ENCODE data around the gene SEMA5B.

The SEMA5B gene

GRCh38 chr3:122912772-122913538, 114.6 kb downstream of the SEMA5B start:
- in situ Hi-C loops (cut with HindIII; ENCODE audit: low pct_unique_long_range_greater_than_20kb, low sequenced_read_pairs), result no loop called here
- no peak for DNase-seq (ENCODE audit: low read depth in 1 of 2, low spot score in 1 of 2)

GRCh38 chr3:122911901-122912300, 115.7 kb downstream of the SEMA5B start:
- DNase-seq (ENCODE audit: low read depth in 1 of 2, low spot score in 1 of 2), result no peak
- TF ChIP-seq JUND (IDR thresholded peaks at IDR 0.05; ENCODE audit: low read depth), result no peak
- in situ Hi-C loops (cut with HindIII; ENCODE audit: low pct_unique_long_range_greater_than_20kb, low sequenced_read_pairs), result no loop called here

More at GRCh38 chr3:122912772-122913538, 114.6 kb downstream of the SEMA5B start:
- TF ChIP-seq JUND (IDR thresholded peaks at IDR 0.05; ENCODE audit: low read depth), result no peak

- no peak for DNase-seq (ENCODE audit: low read depth in 1 of 2, low spot score in 1 of 2)
- TF ChIP-seq JUND (IDR thresholded peaks at IDR 0.05; ENCODE audit: low read depth), result no peak
- in situ Hi-C loops (cut with HindIII; ENCODE audit: low pct_unique_long_range_greater_than_20kb, low sequenced_read_pairs), result no loop called here
These were observed 119.3 kb downstream of the SEMA5B start for GRCh38 chr3:122908251-122908650.

- in situ Hi-C loops (cut with HindIII; ENCODE audit: low pct_unique_long_range_greater_than_20kb, low sequenced_read_pairs), result no loop called here
- DNase-seq (ENCODE audit: low read depth in 1 of 2, low spot score in 1 of 2), result no peak
- no peak for TF ChIP-seq JUND (IDR thresholded peaks at IDR 0.05; ENCODE audit: low read depth)
These were observed 120.1 kb downstream of the SEMA5B start for GRCh38 chr3:122907471-122907870.

- no peak for DNase-seq (ENCODE audit: low read depth in 1 of 2, low spot score in 1 of 2)
- in situ Hi-C loops (cut with HindIII; ENCODE audit: low pct_unique_long_range_greater_than_20kb, low sequenced_read_pairs), result no loop called here
- no peak for TF ChIP-seq JUND (IDR thresholded peaks at IDR 0.05; ENCODE audit: low read depth)
These were observed 124.4 kb downstream of the SEMA5B start for GRCh38 chr3:122903171-122903570.

GRCh38 chr3:122902326-122902725, 125.2 kb downstream of the SEMA5B start:
- TF ChIP-seq JUND (IDR thresholded peaks at IDR 0.05; ENCODE audit: low read depth), result no peak
- in situ Hi-C loops (cut with HindIII; ENCODE audit: low pct_unique_long_range_greater_than_20kb, low sequenced_read_pairs), result no loop called here
- DNase-seq (ENCODE audit: low read depth in 1 of 2, low spot score in 1 of 2), result no peak

- DNase-seq (ENCODE audit: low read depth in 1 of 2, low spot score in 1 of 2), result no peak
- no peak for TF ChIP-seq JUND (IDR thresholded peaks at IDR 0.05; ENCODE audit: low read depth)
- in situ Hi-C loops (cut with HindIII; ENCODE audit: low pct_unique_long_range_greater_than_20kb, low sequenced_read_pairs), result no loop called here
These were observed 129.3 kb downstream of the SEMA5B start for GRCh38 chr3:122898298-122898697.

- peak in 1 of 2 experiments; percentile 36 for DNase-seq (ENCODE audit: low read depth in 1 of 2, low spot score in 1 of 2)
- no peak for TF ChIP-seq JUND (IDR thresholded peaks at IDR 0.05; ENCODE audit: low read depth)
- in situ Hi-C loops (cut with HindIII; ENCODE audit: low pct_unique_long_range_greater_than_20kb, low sequenced_read_pairs), result no loop called here
These were observed 133.6 kb downstream of the SEMA5B start for GRCh38 chr3:122893754-122894668.

- TF ChIP-seq JUND (IDR thresholded peaks at IDR 0.05; ENCODE audit: low read depth), result no peak
- no peak for DNase-seq (ENCODE audit: low read depth in 1 of 2, low spot score in 1 of 2)
- in situ Hi-C loops (cut with HindIII; ENCODE audit: low pct_unique_long_range_greater_than_20kb, low sequenced_read_pairs), result no loop called here
These were observed 134.3 kb downstream of the SEMA5B start for GRCh38 chr3:122893282-122893681.

- no peak for DNase-seq (ENCODE audit: low read depth in 1 of 2, low spot score in 1 of 2)
- TF ChIP-seq JUND (IDR thresholded peaks at IDR 0.05; ENCODE audit: low read depth), result no peak
- in situ Hi-C loops (cut with HindIII; ENCODE audit: low pct_unique_long_range_greater_than_20kb, low sequenced_read_pairs), result no loop called here
These were observed 135.2 kb downstream of the SEMA5B start for GRCh38 chr3:122892118-122892960.

GRCh38 chr3:122890720-122891220, 136.8 kb downstream of the SEMA5B start:
- no peak for TF ChIP-seq JUND (IDR thresholded peaks at IDR 0.05; ENCODE audit: low read depth)
- in situ Hi-C loops (cut with HindIII; ENCODE audit: low pct_unique_long_range_greater_than_20kb, low sequenced_read_pairs), result no loop called here
- no peak for DNase-seq (ENCODE audit: low read depth in 1 of 2, low spot score in 1 of 2)

GRCh38 chr3:122890077-122890719, 137.4 kb downstream of the SEMA5B start:
- TF ChIP-seq JUND (IDR thresholded peaks at IDR 0.05; ENCODE audit: low read depth), result no peak
- in situ Hi-C loops (cut with HindIII; ENCODE audit: low pct_unique_long_range_greater_than_20kb, low sequenced_read_pairs), result no loop called here
- no peak for DNase-seq (ENCODE audit: low read depth in 1 of 2, low spot score in 1 of 2)

Data from T47D (cell line).